K562 (cell line): ENCODE data around the gene ACTR3C. TPM values are rescaled to one million over a fixed set of nuclear protein-coding genes. Genes with fewer than 3 reads are reported as not detected.

ENCODE experiments used
- ELK1 ChIP-seq: sonication (generic); formaldehyde crosslinking; IDR thresholded peaks from 2 replicates; pipeline ENCODE4 v1.8.1; 2022; ENCODE audit warnings: missing genetic modification reagents
- GATAD2B ChIP-seq: fragments of 450-650 bp; IDR thresholded peaks from 2 replicates; pipeline ENCODE4 v1.6.1; 2017; ENCODE audit warnings: mild to moderate bottlenecking, borderline replicate concordance
- HNRNPUL1 ChIP-seq: fragments of 200-400 bp; formaldehyde crosslinking; IDR thresholded peaks from 2 replicates; pipeline ENCODE4 v1.6.1; 2017; ENCODE audit warnings: low read length
- HSF4 ChIP-seq: fragments of 250-450 bp; sonication (Bioruptor Pico); IDR thresholded peaks from 2 replicates; pipeline ENCODE4 v2.1.2; 2022; ENCODE audit warnings: mild to moderate bottlenecking, moderate library complexity, borderline replicate concordance
- KLF13 ChIP-seq: fragments of 450-650 bp; IDR thresholded peaks from 2 replicates; pipeline ENCODE4 v1.6.1; 2016; ENCODE audit warnings: missing genetic modification characterization, low read depth, mild to moderate bottlenecking, missing compliant biosample characterization, moderate library complexity, borderline replicate concordance
- MCM2 ChIP-seq: fragments of 450-650 bp; IDR thresholded peaks from 2 replicates; pipeline ENCODE4 v1.6.1; 2017; ENCODE audit warnings: low read depth, mild to moderate bottlenecking
- MXD1 ChIP-seq: fragments of 250-450 bp; sonication (Bioruptor Pico); IDR thresholded peaks from 2 replicates; pipeline ENCODE4 v1.8.0; 2021; ENCODE audit warnings: borderline replicate concordance, mild to moderate bottlenecking, moderate library complexity; ENCODE audit not compliant: poor library complexity, severe bottlenecking
- NUFIP1 ChIP-seq: fragments of 450-650 bp; IDR thresholded peaks from 2 replicates; pipeline ENCODE4 v1.6.1; 2018; ENCODE audit not compliant: partially characterized antibody
- PRDM10 ChIP-seq: fragments of 450-650 bp; IDR thresholded peaks from 2 replicates; pipeline ENCODE4 v1.6.1; 2018; ENCODE audit not compliant: partially characterized antibody
- PRMT5 ChIP-seq: sonication (generic); formaldehyde crosslinking; IDR thresholded peaks from 2 replicates; pipeline ENCODE4 v1.5.0; 2020; ENCODE audit warnings: missing genetic modification reagents
- RBM15 ChIP-seq: fragments of 200-400 bp; formaldehyde crosslinking; IDR thresholded peaks from 2 replicates; pipeline ENCODE4 v1.6.1; 2018; ENCODE audit warnings: mild to moderate bottlenecking, low read length, moderate library complexity; ENCODE audit not compliant: insufficient read depth
- RHOXF2B ChIP-seq: fragments of 250-450 bp; sonication (Bioruptor Pico); conservative IDR thresholded peaks from 2 replicates; pipeline ENCODE4 v1.5.1; 2021
- SRSF9 ChIP-seq: fragments of 200-400 bp; formaldehyde crosslinking; IDR thresholded peaks from 2 replicates; pipeline ENCODE4 v1.6.1; 2017; ENCODE audit warnings: low read depth, low read length, borderline replicate concordance
- ZNF146 ChIP-seq: IDR thresholded peaks from one replicate; pipeline ENCODE4 v1.6.1; 2018; ENCODE audit warnings: missing compliant biosample characterization; ENCODE audit not compliant: unreplicated experiment
- ZNF431 ChIP-seq: sonication (generic); formaldehyde crosslinking; IDR thresholded peaks from 2 replicates; pipeline ENCODE4 v1.8.0; 2022; ENCODE audit warnings: mild to moderate bottlenecking, missing genetic modification reagents
- polyA plus RNA-seq, 8 experiments: library from polyadenylated mRNA; depleted of rRNA in 4 of 8; stranded (reverse) in 5 of 8; unstranded in 3 of 8; fragments of >200 nt; fragmentation: Nextera tagmentation in 2 of 8; fragmentation: Illumina TruSeq in 1 of 8; extraction: Ambion mirVana in 2 of 8; extraction: Trizol in 1 of 8; gene quantifications; 2 replicates each; pipeline versions ENCODE4 v1.2.1 to v1.2.3, GENCODE V29; 2011 to 2014; ENCODE audit warnings: inconsistent platforms in 1 of 8, missing spikeins in 1 of 8
- total RNA-seq, 7 experiments: library from RNA; depleted of rRNA in 6 of 7; stranded (reverse); fragments of >200 nt in 6 of 7; fragmentation: Illumina TruSeq in 2 of 7; extraction: Trizol in 2 of 7; gene quantifications; 2 replicates each; pipeline versions ENCODE4 v1.2.1 to v1.2.3, GENCODE V29; 2011 to 2021; ENCODE audit warnings: low replicate concordance in 1 of 7
- TF ChIP-seq, protein P1 (sequence below): fragments of 450-650 bp; formaldehyde crosslinking; IDR thresholded peaks from 2 replicates; pipeline ENCODE4 v1.4.0; 2022; ENCODE audit warnings: missing genetic modification characterization

Gene ACTR3C
- total and polyA plus RNA-seq, 9 of the 15 experiments (the other 6 are each of a cell fraction or from before 2014, with no cell fraction given), result 9.0 to 35.4 (median 13.3) TPM

- TF ChIP-seq MCM2 (no peak), ELK1 (CRISPR knock-in tag) (no peak), NUFIP1 (no peak), MXD1 (CRISPR knock-in tag) (no peak), RBM15 (no peak), GATAD2B (no peak), HNRNPUL1 (no peak), SRSF9 (no peak), ZNF146 (CRISPR knock-in tag) (no peak), HSF4 (CRISPR knock-in tag) (no peak), PRMT5 (no peak), RHOXF2B (CRISPR knock-in tag) (no peak), KLF13 (tag) (no peak), ZNF431 (CRISPR knock-in tag) (no peak), PRDM10 (peak; percentile 28)
- TF ChIP-seq, protein P1, sequence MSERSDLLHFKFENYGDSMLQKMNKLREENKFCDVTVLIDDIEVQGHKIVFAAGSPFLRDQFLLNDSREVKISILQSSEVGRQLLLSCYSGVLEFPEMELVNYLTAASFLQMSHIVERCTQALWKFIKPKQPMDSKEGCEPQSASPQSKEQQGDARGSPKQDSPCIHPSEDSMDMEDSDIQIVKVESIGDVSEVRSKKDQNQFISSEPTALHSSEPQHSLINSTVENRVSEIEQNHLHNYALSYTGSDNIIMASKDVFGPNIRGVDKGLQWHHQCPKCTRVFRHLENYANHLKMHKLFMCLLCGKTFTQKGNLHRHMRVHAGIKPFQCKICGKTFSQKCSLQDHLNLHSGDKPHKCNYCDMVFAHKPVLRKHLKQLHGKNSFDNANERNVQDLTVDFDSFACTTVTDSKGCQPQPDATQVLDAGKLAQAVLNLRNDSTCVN (CRISPR knock-in tag), result peak; percentile 97
These were observed 36.4 kb upstream of the ACTR3C start (continued) for GRCh38 chr7:150359622-150360362.
